Heart right ventricle (tissue), 16 donors: ENCODE data around the gene TMEM151B. TPM values are rescaled to one million over a fixed set of nuclear protein-coding genes. Genes with fewer than 3 reads are reported as not detected.
A peak's percentile ranks its signal among the peaks of the same experiment; 100 is the strongest.

Experiments used
- ATAC-seq, 8 donors: fragments of 200-7000 bp; cut with Tn5 transposase; one replicate each; pipeline ENCODE4 v1.9.1; 2020; ENCODE audit warnings: mild to moderate bottlenecking in 8 of 8, moderate library complexity in 8 of 8, moderate number of reproducible peaks in 1 of 8
- DNase-seq, 2 donors: peaks; one replicate each; pipeline ENCODE4 v3.0.0-alpha.2; 2020
- H3K27ac ChIP-seq, 10 donors: fragments of 200-600 bp; sonication (generic) in 2 of 10; one replicate each; pipeline versions ENCODE4 v1.5.0 to v1.8.0; 2020 to 2022; ENCODE audit warnings: mild to moderate bottlenecking in 3 of 10
- H3K27me3 ChIP-seq, 7 donors: fragments of 200-600 bp; one replicate each; pipeline ENCODE4 v1.8.0; 2021 to 2022; ENCODE audit warnings: mild to moderate bottlenecking in 2 of 7
- H3K36me3 ChIP-seq, 9 donors: fragments of 200-600 bp; sonication (generic) in 1 of 9; one replicate each; pipeline versions ENCODE4 v1.5.0 to v1.8.0; 2020 to 2022; ENCODE audit warnings: mild to moderate bottlenecking in 2 of 9
- H3K4me1 ChIP-seq, 9 donors: fragments of 200-600 bp; sonication (generic) in 1 of 9; one replicate each; pipeline versions ENCODE4 v1.5.0 to v1.8.0; 2020 to 2022; ENCODE audit warnings: mild to moderate bottlenecking in 4 of 9
- H3K4me3 ChIP-seq, 10 donors: fragments of 200-600 bp; sonication (generic) in 2 of 10; one replicate each; pipeline versions ENCODE4 v1.5.0 to v1.8.0; 2020 to 2022; ENCODE audit warnings: mild to moderate bottlenecking in 7 of 10, moderate library complexity in 2 of 10
- H3K9me3 ChIP-seq, 11 donors: fragments of 200-600 bp in 10 of 11; sonication (generic) in 2 of 11; one replicate each; pipeline versions ENCODE4 v1.5.0 to v1.8.0; 2013 to 2022; ENCODE audit warnings: mild to moderate bottlenecking in 2 of 11, control low read depth in 1 of 11, moderate library complexity in 1 of 11
- CTCF ChIP-seq, 9 donors: fragments of 200-600 bp; sonication (generic) in 2 of 9; IDR thresholded peaks; one replicate each; pipeline versions ENCODE4 v1.5.0 to v1.8.0; 2021 to 2022; ENCODE audit warnings: antibody characterized with exemption in 9 of 9, mild to moderate bottlenecking in 5 of 9, moderate library complexity in 1 of 9
- WGBS, 2 donors: extraction: QIAGEN DNeasy Blood & Tissue Kit; methylation state at CpG; one replicate each; pipeline ENCODE4 v1.1.7; 2013; ENCODE audit warnings: inconsistent platforms in 1 of 2; 5-methylcytosine and 5-hydroxymethylcytosine counted together
- intact Hi-C, 10 donors: fragments of 100-400 bp; cut with DNase I; formaldehyde crosslinking; loops; one replicate each; pipeline versions ENCODE4 v1.11.1 to v1.14.2; 2022
- polyA plus RNA-seq, 2 donors: library from polyadenylated mRNA; stranded (reverse); fragments of 200-250 nt; gene quantifications; one replicate each; pipeline ENCODE4 v1.2.3, GENCODE V29; 2013
- total RNA-seq, 10 donors: library from RNA; stranded (reverse); fragmentation: NEBNext Ultra II Directional in 3 of 10; extraction: Animal tissue kit (Norgen Biotek cat#: 25700) in 3 of 10; gene quantifications; one replicate each; pipeline versions ENCODE4 v1.2.1 to v1.2.4, GENCODE V29; 2021 to 2023
- donor health status: Arrhythmogenic right ventricular cardiomyopathy.
- donor health status: ischemic (EF 13 %, LVEDD 7.1; RV severe dilation, severe dysfunction).
- donor health status: healthy with polysubstance abuse.
- donor health status: DM: no; HTN: yes; CAD: no.
- donor health status: DM: no; HTN: no; CAD: no.
- donor health status: ischemic (EF 25% LVEDD 6.9; RV normal size, moderate dysfunction).
- donor health status: ischemic (EF 25% LVEDD 5.7; RV mildly dilated, moderate dysfunction).
- donor health status: healthy.
- donor health status: DM: yes; HTN: yes; CAD: no.
- donor health status: Ischemic cardiomyopathy.
- donor health status: ischemic (EF 35%, LVEDD 5.7; RV mildly dilated, moderate dysfunction).
- donor health status: nonischemic (EF 11% LVEDD 7.7; RV severe dilation, severe dysfunction).
- donor health status: DM: yes; HTN: yes; CAD: no.
- donor health status: PGD.
- donor health status: ischemic (EF 29% LVEDD 5.4; RV normal size, mild dysfunction).
- donor health status: nonischemic (EF 23%, LVEDD 6.1; RV moderate dilation, normal function).

Gene TMEM151B
- total and polyA plus RNA-seq, 12 donors, result 0.09 to 2.2 (median 0.43) TPM; not detected in 4

GRCh38 chr6:44302856-44303255 lies 32.6 kb downstream of the TMEM151B start:
- no peak for ATAC-seq
- no peak overlapping the region for H3K27ac ChIP-seq
- no peak overlapping the region for H3K4me3 ChIP-seq
- no peak for TF ChIP-seq CTCF (IDR thresholded peaks at IDR 0.05)
- DNase-seq, result no peak
- H3K36me3 ChIP-seq, result peaks cover 0 to 80% (median 59%) of the 10 kb centered on the region in 9 donors
- H3K9me3 ChIP-seq, result no peaks in the 10 kb centered on the region
- intact Hi-C loops, result loop anchor here in 1 of 10 donors (5.0 kb wide), 1 partner anchor 36 kb away; the partner anchor contains the start of gene NFKBIE
- peaks cover 0 to 4% (median 3%) of the 10 kb centered on the region in 9 donors for H3K4me1 ChIP-seq
- H3K27me3 ChIP-seq, result peaks cover 0 to 6% (median 0%) of the 10 kb centered on the region in 7 donors
- 92 to 97% methylated on average over 12 of the region's 12 CpGs for WGBS, 2 donors

- TF ChIP-seq CTCF (IDR thresholded peaks at IDR 0.05), result no peak
- intact Hi-C loops, result loop anchor here in 1 of 10 donors (5.0 kb wide), 1 partner anchor 37 kb away; the partner anchor contains the start of gene NFKBIE
- ATAC-seq, result no peak
Observed at GRCh38 chr6:44303842-44304241, 33.6 kb downstream of the TMEM151B start.

DNA sequence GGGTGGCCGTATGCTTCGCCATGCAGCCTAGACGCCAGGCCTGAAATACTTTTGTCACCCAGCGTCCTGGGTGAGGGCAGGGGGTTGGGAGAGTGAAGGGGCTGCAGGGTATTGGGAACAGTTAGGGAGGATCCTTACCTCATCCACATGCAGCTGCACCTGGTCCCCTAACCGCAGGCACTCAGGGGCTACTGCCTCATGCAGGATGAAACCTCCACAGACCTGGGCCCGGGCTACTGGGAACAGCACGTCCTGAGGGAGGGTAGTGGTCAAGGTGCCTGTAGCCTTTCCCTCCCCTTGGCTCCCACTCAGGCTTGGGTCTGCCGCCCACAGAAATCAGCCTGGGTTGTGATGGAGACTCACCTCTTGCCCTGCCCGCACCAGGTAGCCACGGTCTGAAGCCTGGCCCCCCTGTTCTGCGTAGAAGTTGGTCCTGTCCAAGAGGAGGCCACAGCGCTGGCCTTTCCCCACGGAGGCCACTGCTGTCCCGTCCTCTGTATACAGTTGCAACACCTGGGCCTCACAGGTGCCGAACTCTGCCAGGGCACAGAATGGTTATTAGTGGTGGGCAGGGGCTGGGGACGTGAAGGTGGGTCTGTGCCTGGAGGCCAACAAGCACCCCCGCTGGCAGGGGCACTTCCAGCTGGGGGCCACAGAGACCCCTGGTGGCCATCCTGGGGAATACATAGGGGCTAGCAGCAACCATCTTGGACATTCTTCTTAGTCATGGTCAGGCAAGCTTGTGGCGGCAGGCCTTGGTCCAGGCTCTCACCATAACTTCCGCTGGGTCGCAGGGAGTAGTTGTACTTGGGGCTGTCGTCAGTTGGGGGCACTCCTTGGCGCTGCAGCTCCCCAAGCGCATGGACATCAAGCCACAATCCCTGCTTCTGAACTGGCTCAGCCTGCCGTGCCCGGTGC lies 34.3 kb downstream of the TMEM151B start:
- no peak overlapping the region for H3K27ac ChIP-seq
- H3K4me1 ChIP-seq, result peaks cover 0 to 9% (median 3%) of the 10 kb centered on the region in 9 donors
- H3K27me3 ChIP-seq, result no peaks in the 10 kb centered on the region
- TF ChIP-seq CTCF (IDR thresholded peaks at IDR 0.05), result peak; percentile 54 to 82 (median 64)
- DNase-seq (no peak), ATAC-seq (peak in 3 of 8 donors; percentile 21 to 29 (median 28))
- 86 to 87% methylated on average over 25 of the region's 25 CpGs for WGBS, 2 donors
- intact Hi-C loops, result loop anchor here in 2 of 10 donors (5.0 kb wide), 1 partner anchor 37 kb away; the partner anchor contains the start of gene NFKBIE (in 2 of the 2)
- peaks cover 0 to 97% (median 68%) of the 10 kb centered on the region in 9 donors for H3K36me3 ChIP-seq
- H3K4me3 ChIP-seq, result no peak overlapping the region
- H3K9me3 ChIP-seq, result no peaks in the 10 kb centered on the region

More at GRCh38 chr6:44303842-44304241, 33.6 kb downstream of the TMEM151B start:
- Histone ChIP-seq H3K27ac (no peak overlapping the region), H3K27me3 (no peaks in the 10 kb centered on the region), H3K9me3 (no peaks in the 10 kb centered on the region), H3K36me3 (peaks cover 0 to 90% (median 62%) of the 10 kb centered on the region in 9 donors), H3K4me1 (peaks cover 0 to 5% (median 0%) of the 10 kb centered on the region in 9 donors), H3K4me3 (no peak overlapping the region)
- 98 to 100% methylated on average over 5 to 6 of the region's 6 CpGs for WGBS, 2 donors
- no peak for DNase-seq

- ATAC-seq, result no peak
- intact Hi-C loops, result loop anchor here in 1 of 10 donors (5.0 kb wide), 1 partner anchor 38 kb away; the partner anchor contains the start of gene NFKBIE
- peaks cover 0 to 16% (median 4%) of the 10 kb centered on the region in 9 donors for H3K4me1 ChIP-seq
Observed at GRCh38 chr6:44305200-44305725, 35.0 kb downstream of the TMEM151B start.

More at GRCh38 chr6:44305200-44305725, 35.0 kb downstream of the TMEM151B start:
- Histone ChIP-seq H3K36me3 (peaks cover 0 to 100% (median 73%) of the 10 kb centered on the region in 9 donors), H3K4me3 (no peak overlapping the region), H3K27ac (no peak overlapping the region), H3K27me3 (no peaks in the 10 kb centered on the region), H3K9me3 (no peaks in the 10 kb centered on the region)
- no peak for DNase-seq
- no peak for TF ChIP-seq CTCF (IDR thresholded peaks at IDR 0.05)
- 89 to 90% methylated on average over 5 of the region's 5 CpGs for WGBS, 2 donors
